Measurements from ENCODE around the gene TMEM50B.
A peak's percentile ranks its signal among the peaks of the same experiment; 100 is the strongest.
"Not testable (repeated sequence)": the region's sequence is repeated elsewhere in the genome, so short reads cannot be mapped to it uniquely, and the experiment has no call there.

TMEM50B gene

GRCh38 chr21:33425825-33426224 lies 53.9 kb downstream of the TMEM50B start:
- no peak for DNase-seq

- DNase-seq = no peak
These were observed 55.6 kb downstream of the TMEM50B start for GRCh38 chr21:33424214-33424613.

GRCh38 chr21:33421713-33422393 lies 57.9 kb downstream of the TMEM50B start:
- DNase-seq = no peak

- DNase-seq = no peak
These were observed 60.1 kb downstream of the TMEM50B start for GRCh38 chr21:33419538-33420123.

- no peak for DNase-seq
These were observed 61.1 kb downstream of the TMEM50B start for GRCh38 chr21:33418691-33419090.

GRCh38 chr21:33414926-33415325 lies 64.8 kb downstream of the TMEM50B start:
- DNase-seq = no peak

GRCh38 chr21:33414068-33414467 lies 65.7 kb downstream of the TMEM50B start:
- no peak for DNase-seq

- no peak for DNase-seq
These were observed 66.8 kb downstream of the TMEM50B start for GRCh38 chr21:33412832-33413519.

GRCh38 chr21:33412439-33412831 lies 67.3 kb downstream of the TMEM50B start:
- DNase-seq = not testable (repeated sequence)

- DNase-seq = no peak
These were observed 67.8 kb downstream of the TMEM50B start for GRCh38 chr21:33411949-33412430.

- no peak for DNase-seq
These were observed 73.3 kb downstream of the TMEM50B start for GRCh38 chr21:33406493-33406892.

- no peak for DNase-seq
These were observed 75.8 kb downstream of the TMEM50B start for GRCh38 chr21:33403786-33404585.

- peak; percentile 60 for DNase-seq
These were observed 76.5 kb downstream of the TMEM50B start, which contains the start of gene IFNGR2 for GRCh38 chr21:33403128-33403785. IFNGR2 (plus strand) TSS chr21:33403413; CDS start chr21:33403544, 131 bp downstream.

- DNase-seq = peak; percentile 70
These were observed 77.5 kb downstream of the TMEM50B start for GRCh38 chr21:33402001-33402979.

- DNase-seq = no peak
These were observed 78.2 kb downstream of the TMEM50B start for GRCh38 chr21:33401630-33401992.

Data from CD4-positive, alpha-beta T cell treated with Interferon gamma for 1 hour (primary cell).